ENCODE data around the gene PARL. TPM values are rescaled to one million over a fixed set of nuclear protein-coding genes. Genes with fewer than 3 reads are reported as not detected.
A peak's percentile ranks its signal among the peaks of the same experiment; 100 is the strongest.

The PARL gene
- polyA plus RNA-seq, 1 of the 3 experiments (the other 2 are of a cell fraction) = 50.1 TPM

DNA sequence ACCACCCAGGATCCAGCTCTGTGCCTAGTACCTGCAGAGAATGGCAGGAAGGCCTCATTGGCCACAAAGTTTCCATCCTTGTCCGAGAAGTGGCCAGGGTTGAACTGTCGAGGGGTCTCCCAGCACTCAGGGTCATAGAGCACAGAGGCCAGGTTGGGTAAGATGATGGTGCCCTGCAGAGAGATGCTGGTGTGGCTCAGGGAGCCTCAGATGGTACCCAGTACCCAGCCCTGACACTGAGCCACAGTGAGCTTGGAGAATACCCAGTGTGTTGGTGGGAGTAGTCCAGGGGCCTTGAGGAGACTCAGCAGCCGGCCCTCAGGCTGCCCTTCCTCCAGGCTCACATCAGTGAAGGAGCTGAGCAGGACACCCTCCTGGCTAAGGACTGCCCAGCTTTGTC lies 11.5 kb upstream of the PARL start:
- no peaks in the 10 kb centered on the region for H3K79me2 ChIP-seq (ENCODE audit: insufficient read depth)
- no peaks in the 10 kb centered on the region for H3K36me3 ChIP-seq (replicated peaks in 1 of 2; ENCODE audit: control insufficient read depth in 1 of 2, insufficient read depth in 2 of 2, low read length in 1 of 2)
- no peaks in the 10 kb centered on the region for H3K4me1 ChIP-seq (ENCODE audit: control insufficient read depth in 1 of 2, insufficient read depth in 2 of 2, low read depth in 1 of 2, low read length in 1 of 2)
- ChIA-PET CTCF (interaction anchor here (0.6 to 5.1 kb wide), 37 partner anchors 8 to 443 kb away, joined by 3 to 55 read pairs (median 5); partner anchors contain the start of genes ABCC5, EEF1AKMT4, EIF2B5 and PARL), POLR2A (interaction anchor here (0.7 to 1.0 kb wide), 2 partner anchors 11 to 120 kb away, joined by 3 to 4 read pairs; partner anchors contain the start of gene PARL)
- no peaks in the 10 kb centered on the region for H3K9me3 ChIP-seq
- no peak overlapping the region for H2AFZ ChIP-seq (ENCODE audit: low read depth)
- H3K4me3 ChIP-seq (ENCODE audit: low read depth in 2 of 2, low read length in 1 of 2) = no peak overlapping the region
- no peak overlapping the region for H3K27ac ChIP-seq (ENCODE audit: low read depth in 2 of 2, low read length in 1 of 2)
- TF ChIP-seq NRF1 (IDR thresholded peaks at IDR 0.05; ENCODE audit: low read depth, low read length) = no peak
- TF ChIP-seq, protein P1, sequence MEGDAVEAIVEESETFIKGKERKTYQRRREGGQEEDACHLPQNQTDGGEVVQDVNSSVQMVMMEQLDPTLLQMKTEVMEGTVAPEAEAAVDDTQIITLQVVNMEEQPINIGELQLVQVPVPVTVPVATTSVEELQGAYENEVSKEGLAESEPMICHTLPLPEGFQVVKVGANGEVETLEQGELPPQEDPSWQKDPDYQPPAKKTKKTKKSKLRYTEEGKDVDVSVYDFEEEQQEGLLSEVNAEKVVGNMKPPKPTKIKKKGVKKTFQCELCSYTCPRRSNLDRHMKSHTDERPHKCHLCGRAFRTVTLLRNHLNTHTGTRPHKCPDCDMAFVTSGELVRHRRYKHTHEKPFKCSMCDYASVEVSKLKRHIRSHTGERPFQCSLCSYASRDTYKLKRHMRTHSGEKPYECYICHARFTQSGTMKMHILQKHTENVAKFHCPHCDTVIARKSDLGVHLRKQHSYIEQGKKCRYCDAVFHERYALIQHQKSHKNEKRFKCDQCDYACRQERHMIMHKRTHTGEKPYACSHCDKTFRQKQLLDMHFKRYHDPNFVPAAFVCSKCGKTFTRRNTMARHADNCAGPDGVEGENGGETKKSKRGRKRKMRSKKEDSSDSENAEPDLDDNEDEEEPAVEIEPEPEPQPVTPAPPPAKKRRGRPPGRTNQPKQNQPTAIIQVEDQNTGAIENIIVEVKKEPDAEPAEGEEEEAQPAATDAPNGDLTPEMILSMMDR (IDR thresholded peaks at IDR 0.05) = no peak
- TF ChIP-seq POLR2AphosphoS5 (IDR thresholded peaks at IDR 0.05; ENCODE audit: low read depth, low read length) = no peak
- TF ChIP-seq MEF2A (IDR thresholded peaks at IDR 0.05; ENCODE audit: borderline replicate concordance, low read depth) = no peak
- TF ChIP-seq RCOR1 (IDR thresholded peaks at IDR 0.05; ENCODE audit: low read length) = no peak
- no peak for TF ChIP-seq FOSL2 (IDR thresholded peaks at IDR 0.05; ENCODE audit: borderline replicate concordance, low read depth)
- no peak for TF ChIP-seq SMC3 (IDR thresholded peaks at IDR 0.05; ENCODE audit: low read depth, low read length)
- TF ChIP-seq YY1 (IDR thresholded peaks at IDR 0.05; ENCODE audit: low read depth) = no peak
- TF ChIP-seq, protein P2, sequence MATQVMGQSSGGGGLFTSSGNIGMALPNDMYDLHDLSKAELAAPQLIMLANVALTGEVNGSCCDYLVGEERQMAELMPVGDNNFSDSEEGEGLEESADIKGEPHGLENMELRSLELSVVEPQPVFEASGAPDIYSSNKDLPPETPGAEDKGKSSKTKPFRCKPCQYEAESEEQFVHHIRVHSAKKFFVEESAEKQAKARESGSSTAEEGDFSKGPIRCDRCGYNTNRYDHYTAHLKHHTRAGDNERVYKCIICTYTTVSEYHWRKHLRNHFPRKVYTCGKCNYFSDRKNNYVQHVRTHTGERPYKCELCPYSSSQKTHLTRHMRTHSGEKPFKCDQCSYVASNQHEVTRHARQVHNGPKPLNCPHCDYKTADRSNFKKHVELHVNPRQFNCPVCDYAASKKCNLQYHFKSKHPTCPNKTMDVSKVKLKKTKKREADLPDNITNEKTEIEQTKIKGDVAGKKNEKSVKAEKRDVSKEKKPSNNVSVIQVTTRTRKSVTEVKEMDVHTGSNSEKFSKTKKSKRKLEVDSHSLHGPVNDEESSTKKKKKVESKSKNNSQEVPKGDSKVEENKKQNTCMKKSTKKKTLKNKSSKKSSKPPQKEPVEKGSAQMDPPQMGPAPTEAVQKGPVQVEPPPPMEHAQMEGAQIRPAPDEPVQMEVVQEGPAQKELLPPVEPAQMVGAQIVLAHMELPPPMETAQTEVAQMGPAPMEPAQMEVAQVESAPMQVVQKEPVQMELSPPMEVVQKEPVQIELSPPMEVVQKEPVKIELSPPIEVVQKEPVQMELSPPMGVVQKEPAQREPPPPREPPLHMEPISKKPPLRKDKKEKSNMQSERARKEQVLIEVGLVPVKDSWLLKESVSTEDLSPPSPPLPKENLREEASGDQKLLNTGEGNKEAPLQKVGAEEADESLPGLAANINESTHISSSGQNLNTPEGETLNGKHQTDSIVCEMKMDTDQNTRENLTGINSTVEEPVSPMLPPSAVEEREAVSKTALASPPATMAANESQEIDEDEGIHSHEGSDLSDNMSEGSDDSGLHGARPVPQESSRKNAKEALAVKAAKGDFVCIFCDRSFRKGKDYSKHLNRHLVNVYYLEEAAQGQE (IDR thresholded peaks at IDR 0.05; ENCODE audit: low read depth, low read length) = no peak
- TF ChIP-seq EP300 (IDR thresholded peaks at IDR 0.05; ENCODE audit: borderline replicate concordance in 1 of 2, low read depth in 1 of 2, low read length in 1 of 2) = no peak
- TF ChIP-seq RAD21 (IDR thresholded peaks at IDR 0.05; ENCODE audit: low read length) = no peak
- WGBS (ENCODE audit: low lambda C conversion rate) = 19% methylated on average over 2 of the region's 3 CpGs
- no peaks in the 10 kb centered on the region for H3K27me3 ChIP-seq (ENCODE audit: insufficient read depth)
- H3K9me2 ChIP-seq = no peaks in the 10 kb centered on the region
- no peak overlapping the region for H3K9ac ChIP-seq
- DNase-seq = no peak
- no peak overlapping the region for H3K4me2 ChIP-seq
- no peaks in the 10 kb centered on the region for H3F3A ChIP-seq (replicated peaks; ENCODE audit: insufficient read depth)
- H4K20me1 ChIP-seq (ENCODE audit: insufficient read depth) = no peaks in the 10 kb centered on the region

DNA sequence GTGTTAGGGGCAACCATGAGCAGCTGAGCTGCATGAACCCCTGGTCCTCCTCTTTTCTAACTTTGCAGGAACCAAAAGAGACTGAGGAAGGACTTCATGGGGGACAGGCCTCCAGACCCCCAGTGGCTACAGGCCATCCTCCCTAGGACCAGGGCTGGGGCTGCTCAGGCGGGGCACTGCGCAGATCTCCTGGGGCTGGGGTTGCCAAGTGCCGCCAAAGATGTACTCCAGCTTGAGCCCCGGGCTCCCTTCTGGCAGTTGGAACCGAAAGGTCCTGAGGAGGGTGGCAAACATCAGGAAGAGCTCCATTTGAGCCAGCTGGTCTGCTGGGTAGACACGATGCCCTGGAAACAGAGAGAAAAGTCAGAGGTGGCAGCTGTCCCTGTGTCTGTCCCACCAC lies 11.1 kb upstream of the PARL start:
- WGBS (ENCODE audit: low lambda C conversion rate) = 0% methylated on average over 1 of the region's 6 CpGs
- TF ChIP-seq EP300 (IDR thresholded peaks at IDR 0.05; ENCODE audit: borderline replicate concordance in 1 of 2, low read depth in 1 of 2, low read length in 1 of 2) = no peak
- no peak for TF ChIP-seq FOXJ3 (CRISPR knock-in tag; IDR thresholded peaks at IDR 0.05)
- no peak for TF ChIP-seq NFIC (IDR thresholded peaks at IDR 0.05; ENCODE audit: borderline replicate concordance)
- TF ChIP-seq, protein P3, sequence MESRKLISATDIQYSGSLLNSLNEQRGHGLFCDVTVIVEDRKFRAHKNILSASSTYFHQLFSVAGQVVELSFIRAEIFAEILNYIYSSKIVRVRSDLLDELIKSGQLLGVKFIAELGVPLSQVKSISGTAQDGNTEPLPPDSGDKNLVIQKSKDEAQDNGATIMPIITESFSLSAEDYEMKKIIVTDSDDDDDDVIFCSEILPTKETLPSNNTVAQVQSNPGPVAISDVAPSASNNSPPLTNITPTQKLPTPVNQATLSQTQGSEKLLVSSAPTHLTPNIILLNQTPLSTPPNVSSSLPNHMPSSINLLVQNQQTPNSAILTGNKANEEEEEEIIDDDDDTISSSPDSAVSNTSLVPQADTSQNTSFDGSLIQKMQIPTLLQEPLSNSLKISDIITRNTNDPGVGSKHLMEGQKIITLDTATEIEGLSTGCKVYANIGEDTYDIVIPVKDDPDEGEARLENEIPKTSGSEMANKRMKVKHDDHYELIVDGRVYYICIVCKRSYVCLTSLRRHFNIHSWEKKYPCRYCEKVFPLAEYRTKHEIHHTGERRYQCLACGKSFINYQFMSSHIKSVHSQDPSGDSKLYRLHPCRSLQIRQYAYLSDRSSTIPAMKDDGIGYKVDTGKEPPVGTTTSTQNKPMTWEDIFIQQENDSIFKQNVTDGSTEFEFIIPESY (IDR thresholded peaks at IDR 0.05; ENCODE audit: borderline replicate concordance, low read depth) = no peak
- TF ChIP-seq, protein P4, sequence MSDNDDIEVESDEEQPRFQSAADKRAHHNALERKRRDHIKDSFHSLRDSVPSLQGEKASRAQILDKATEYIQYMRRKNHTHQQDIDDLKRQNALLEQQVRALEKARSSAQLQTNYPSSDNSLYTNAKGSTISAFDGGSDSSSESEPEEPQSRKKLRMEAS (IDR thresholded peaks at IDR 0.05; ENCODE audit: low read depth) = no peak
- TF ChIP-seq, protein P5, sequence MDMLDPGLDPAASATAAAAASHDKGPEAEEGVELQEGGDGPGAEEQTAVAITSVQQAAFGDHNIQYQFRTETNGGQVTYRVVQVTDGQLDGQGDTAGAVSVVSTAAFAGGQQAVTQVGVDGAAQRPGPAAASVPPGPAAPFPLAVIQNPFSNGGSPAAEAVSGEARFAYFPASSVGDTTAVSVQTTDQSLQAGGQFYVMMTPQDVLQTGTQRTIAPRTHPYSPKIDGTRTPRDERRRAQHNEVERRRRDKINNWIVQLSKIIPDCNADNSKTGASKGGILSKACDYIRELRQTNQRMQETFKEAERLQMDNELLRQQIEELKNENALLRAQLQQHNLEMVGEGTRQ (IDR thresholded peaks at IDR 0.05; ENCODE audit: borderline replicate concordance, low read depth, low read length) = no peak
- TF ChIP-seq SIN3A (IDR thresholded peaks at IDR 0.05; ENCODE audit: borderline replicate concordance, low read depth, low read length) = no peak
- no peak for TF ChIP-seq MXI1 (IDR thresholded peaks at IDR 0.05; ENCODE audit: low read depth, low read length)
- no peak for TF ChIP-seq RCOR1 (IDR thresholded peaks at IDR 0.05; ENCODE audit: low read length)

More for the DNA sequence above, 11.1 kb upstream of the PARL start:
- no peaks in the 10 kb centered on the region for H3K36me3 ChIP-seq (replicated peaks in 1 of 2; ENCODE audit: control insufficient read depth in 1 of 2, insufficient read depth in 2 of 2, low read length in 1 of 2)
- H3F3A ChIP-seq (replicated peaks; ENCODE audit: insufficient read depth) = no peaks in the 10 kb centered on the region
- H3K79me2 ChIP-seq (ENCODE audit: insufficient read depth) = no peaks in the 10 kb centered on the region
- no peaks in the 10 kb centered on the region for H3K4me1 ChIP-seq (ENCODE audit: control insufficient read depth in 1 of 2, insufficient read depth in 2 of 2, low read depth in 1 of 2, low read length in 1 of 2)
- no peak overlapping the region for H3K27ac ChIP-seq (ENCODE audit: low read depth in 2 of 2, low read length in 1 of 2)
- no peaks in the 10 kb centered on the region for H3K9me3 ChIP-seq
- H4K20me1 ChIP-seq (ENCODE audit: insufficient read depth) = no peaks in the 10 kb centered on the region
- H3K9ac ChIP-seq = no peak overlapping the region
- no peaks in the 10 kb centered on the region for H3K9me2 ChIP-seq
- H3K4me3 ChIP-seq (ENCODE audit: low read depth in 2 of 2, low read length in 1 of 2) = no peak overlapping the region
- 0 out of 2 replicates have a peak overlapping the region, but pooled peaks have one; percentile 17 for H2AFZ ChIP-seq (ENCODE audit: low read depth)
- H3K4me2 ChIP-seq = no peak overlapping the region
- POLR2A ChIA-PET = interaction anchor here (0.7 to 1.0 kb wide), 2 partner anchors 11 to 120 kb away, joined by 3 to 4 read pairs; partner anchors contain the start of gene PARL
- CTCF ChIA-PET = interaction anchor here (0.6 to 5.1 kb wide), 49 partner anchors 8 to 573 kb away, joined by 3 to 55 read pairs (median 4); partner anchors contain the start of genes ABCC5, EEF1AKMT4, EIF2B5 and PARL
- no peaks in the 10 kb centered on the region for H3K27me3 ChIP-seq (ENCODE audit: insufficient read depth)
- peak; percentile 14 for DNase-seq

Data from SK-N-SH (cell line).